Measurements from ENCODE around the gene SDK1.
"Not testable (repeated sequence)": the region's sequence is repeated elsewhere in the genome, so short reads cannot be mapped to it uniquely, and the experiment has no call there.

Gene SDK1

GRCh38 chr7:4214291-4215155 lies 913.5 kb downstream of the SDK1 start:
- no peak for DNase-seq

- DNase-seq: no peak
These were observed 914.2 kb downstream of the SDK1 start for GRCh38 chr7:4215176-4215720.

- DNase-seq: peak in 1 of 14 donors; percentile 3
These were observed 915.0 kb downstream of the SDK1 start for GRCh38 chr7:4216016-4216415.

GRCh38 chr7:4217126-4217660 lies 916.1 kb downstream of the SDK1 start:
- DNase-seq: not testable (repeated sequence)

- DNase-seq: no peak
These were observed 917.4 kb downstream of the SDK1 start for GRCh38 chr7:4218481-4218880.

- DNase-seq: no peak
These were observed 919.0 kb downstream of the SDK1 start for GRCh38 chr7:4220011-4220410.

GRCh38 chr7:4221043-4221442 lies 920.0 kb downstream of the SDK1 start:
- DNase-seq: no peak

- DNase-seq: no peak
These were observed 921.6 kb downstream of the SDK1 start for GRCh38 chr7:4222676-4223075.

- no peak for DNase-seq
These were observed 924.3 kb downstream of the SDK1 start for GRCh38 chr7:4225361-4225771.

GRCh38 chr7:4225881-4226523 lies 925.0 kb downstream of the SDK1 start:
- no peak for DNase-seq

- no peak for DNase-seq
These were observed 925.5 kb downstream of the SDK1 start for GRCh38 chr7:4226524-4226882.

GRCh38 chr7:4227105-4228010 lies 926.3 kb downstream of the SDK1 start:
- no peak for DNase-seq

- no peak for DNase-seq
These were observed 929.3 kb downstream of the SDK1 start for GRCh38 chr7:4230352-4230751.

GRCh38 chr7:4233146-4233545 lies 932.1 kb downstream of the SDK1 start:
- no peak for DNase-seq

GRCh38 chr7:4233621-4234497 lies 932.8 kb downstream of the SDK1 start:
- DNase-seq: no peak

- no peak for DNase-seq
These were observed 933.4 kb downstream of the SDK1 start for GRCh38 chr7:4234498-4234855.

- no peak for DNase-seq
These were observed 933.8 kb downstream of the SDK1 start for GRCh38 chr7:4234886-4235285.

- DNase-seq: no peak
These were observed 934.5 kb downstream of the SDK1 start for GRCh38 chr7:4235596-4235995.

- no peak for DNase-seq
These were observed 935.3 kb downstream of the SDK1 start for GRCh38 chr7:4236389-4236788.

GRCh38 chr7:4236873-4237272 lies 935.8 kb downstream of the SDK1 start:
- DNase-seq: not testable (repeated sequence)

Measured in C1 segment of cervical spinal cord (tissue), 14 donors.